Inflammatory macrophage treated with lipopolysaccharide for 1 hour (primary cell): ENCODE data around the gene CPN2.

Experiments
- DNase-seq, 2 donors: peaks; one replicate each; pipeline ENCODE4 v3.0.0-alpha.2; 2020 to 2022

Gene CPN2

DNA sequence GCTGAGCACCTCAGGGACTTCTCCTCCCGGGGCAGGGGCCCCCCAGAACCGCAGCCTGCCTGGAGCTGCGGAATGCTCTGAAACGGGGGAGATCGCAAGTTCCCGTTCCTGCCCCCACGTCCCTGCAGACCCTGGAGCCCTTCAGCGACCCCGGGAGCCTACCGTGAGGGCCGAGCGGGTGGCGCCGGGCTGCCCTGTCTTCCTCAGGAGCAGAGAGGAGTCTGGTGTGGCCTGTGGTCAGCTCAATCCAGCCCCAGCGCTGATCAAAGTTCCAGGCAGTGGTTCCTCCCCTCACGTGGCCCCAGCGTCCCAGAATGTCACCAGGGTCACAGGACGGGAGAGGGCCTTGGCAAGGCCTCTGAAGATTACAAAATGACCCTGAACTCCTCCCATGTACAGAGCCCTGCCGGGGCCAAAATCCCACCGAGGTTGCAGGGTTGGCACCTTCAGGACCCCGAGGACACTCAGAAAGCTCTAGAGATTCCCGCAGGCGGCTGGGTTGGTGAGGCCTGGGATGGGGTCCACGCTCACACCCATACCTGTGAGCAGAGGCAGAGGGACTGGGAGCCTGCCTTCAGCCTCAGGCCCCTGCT, at the start of gene CPN2:
Gene CPN2 (minus strand): TSS at position 249 of the 593 bp plus-strand sequence. CDS start 8,626 bp downstream, outside the sequence.
- DNase-seq = no peak

DNA sequence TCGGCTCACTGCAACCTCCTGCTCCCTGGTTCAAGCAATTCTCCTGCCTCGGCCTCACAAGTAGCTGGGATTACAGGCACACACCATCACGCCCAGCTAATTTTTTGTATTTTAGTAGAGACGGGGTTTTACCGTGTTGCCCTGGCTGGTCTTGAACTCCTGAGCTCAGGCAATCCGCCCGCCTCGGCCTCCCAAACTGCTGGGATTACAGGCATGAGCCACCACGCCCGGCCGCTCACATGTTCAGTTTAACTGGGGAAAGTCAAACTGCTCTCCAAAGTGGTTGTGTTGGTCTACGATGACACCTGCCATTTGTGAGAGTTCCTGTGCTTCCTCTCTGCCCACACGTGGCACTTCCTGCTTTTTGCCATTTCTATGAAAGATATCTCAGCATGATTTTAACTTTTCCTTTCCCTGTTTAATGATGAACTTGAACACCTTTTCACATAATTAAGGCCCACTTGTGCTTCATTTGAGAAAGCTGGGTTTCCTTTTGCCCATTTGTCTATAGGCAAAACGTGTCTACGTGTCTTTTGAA, 48.8 kb upstream of the CPN2 start:
- no peak for DNase-seq

GRCh38 chr3:194399166-194399565, 48.0 kb upstream of the CPN2 start, which contains the start of gene GP5:
TSS of gene GP5 (minus strand) at chr3:194399266. CDS start at chr3:194398282, 984 bp downstream.
- DNase-seq = no peak

GRCh38 chr3:194397757-194398312, 46.7 kb upstream of the CPN2 start:
- DNase-seq = no peak

DNA sequence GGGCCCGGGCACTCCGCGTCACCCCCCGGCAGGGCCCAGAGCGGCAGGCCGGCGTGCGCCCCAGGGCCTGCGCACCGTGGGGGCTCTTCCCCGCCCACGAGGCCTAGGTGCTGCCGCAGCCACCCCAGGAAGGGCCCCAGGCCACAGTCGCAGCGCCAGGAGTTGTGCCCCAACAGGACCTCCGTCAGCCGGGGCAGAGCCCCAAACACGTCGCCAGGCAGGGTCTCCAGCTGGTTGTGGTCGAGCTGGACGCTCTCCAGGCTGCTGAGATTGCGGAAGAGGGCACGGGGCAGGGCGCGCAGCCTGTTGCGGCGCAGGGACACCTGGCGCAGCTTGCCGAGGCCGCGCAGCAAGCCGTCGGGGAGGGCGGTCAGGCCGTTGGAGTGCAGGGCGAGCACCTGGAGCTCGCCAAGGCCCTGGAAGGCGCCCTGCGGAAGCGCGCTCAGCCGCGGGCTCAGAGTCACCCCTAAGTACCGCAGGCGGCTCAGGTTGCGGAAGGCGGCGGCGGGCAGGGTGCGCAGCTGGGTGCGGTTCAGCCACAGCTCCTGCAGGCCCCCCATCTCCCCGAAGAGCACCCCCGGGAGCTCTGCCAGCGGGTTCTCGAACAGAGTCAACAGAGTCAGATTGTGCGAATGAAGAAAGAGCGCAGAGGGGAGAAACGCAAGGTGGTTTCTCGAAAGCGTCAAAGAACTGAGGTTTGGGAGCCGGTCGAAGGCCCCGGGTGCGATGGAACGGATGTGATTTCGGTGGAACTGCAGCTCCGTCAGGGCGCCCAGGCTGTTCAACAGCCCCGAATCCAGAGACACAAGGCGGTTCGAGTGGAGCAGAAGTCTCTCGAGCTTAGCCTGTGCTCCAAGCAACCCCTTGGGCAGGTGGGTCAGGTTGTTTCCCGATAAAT, 46.0 kb upstream of the CPN2 start:
- DNase-seq = no peak

GRCh38 chr3:194396539-194396858, 45.4 kb upstream of the CPN2 start:
- no peak for DNase-seq

DNA sequence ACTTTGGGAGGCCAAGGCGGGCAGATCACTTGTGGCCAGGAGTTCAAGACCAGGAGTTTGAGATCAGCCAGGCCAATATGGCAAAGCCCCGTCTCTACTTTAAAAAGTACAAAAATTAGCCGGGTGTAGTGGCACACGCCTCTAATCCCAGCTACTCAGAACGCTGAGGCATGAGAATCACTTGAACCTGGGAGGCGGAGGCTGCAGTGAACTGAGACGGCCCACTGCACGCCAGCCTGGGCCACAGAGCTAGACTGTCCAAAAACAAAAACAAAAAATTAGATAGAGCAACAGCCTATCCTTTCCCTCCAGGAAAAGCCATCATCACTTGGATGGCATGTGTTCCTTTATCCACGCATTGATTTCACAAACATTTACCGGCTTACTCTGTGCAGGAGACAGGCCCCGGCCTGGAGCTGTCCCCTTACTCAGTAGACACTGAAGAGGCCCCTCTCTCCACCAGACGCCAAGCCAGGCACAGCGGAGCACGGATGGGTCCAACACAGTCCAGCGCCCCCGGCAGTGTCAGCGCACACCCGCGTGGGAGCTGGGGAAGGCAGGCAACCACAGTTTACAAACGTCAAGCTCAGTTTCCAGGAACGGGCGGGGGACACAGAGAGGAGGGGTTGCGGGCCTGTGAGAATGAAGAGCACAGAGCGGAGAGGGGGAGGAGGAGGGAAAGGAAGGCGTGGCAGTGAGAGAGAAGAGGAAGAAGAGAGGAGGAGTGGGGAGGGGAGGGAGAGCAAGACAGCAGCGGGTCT, 44.8 kb upstream of the CPN2 start:
- no peak for DNase-seq

DNA sequence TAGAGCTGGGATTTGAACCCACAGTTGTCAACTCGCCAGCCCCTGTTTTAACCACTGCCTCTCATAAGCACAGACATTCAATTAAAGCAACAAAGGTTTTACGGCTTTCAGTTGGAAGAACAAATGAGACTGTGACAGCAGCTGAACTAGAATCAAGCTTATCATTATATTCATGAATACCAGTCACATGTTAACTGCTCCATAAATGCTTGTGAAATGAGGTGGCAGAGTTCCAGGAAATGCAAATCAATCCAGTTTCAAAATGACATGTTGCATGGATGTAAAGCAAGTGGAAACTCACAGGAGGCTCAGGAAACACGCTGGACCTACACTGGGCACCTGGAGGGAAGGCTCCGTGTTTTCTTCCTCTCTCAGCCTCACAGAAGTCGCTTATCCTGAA, 44.1 kb upstream of the CPN2 start:
- DNase-seq = no peak

DNA sequence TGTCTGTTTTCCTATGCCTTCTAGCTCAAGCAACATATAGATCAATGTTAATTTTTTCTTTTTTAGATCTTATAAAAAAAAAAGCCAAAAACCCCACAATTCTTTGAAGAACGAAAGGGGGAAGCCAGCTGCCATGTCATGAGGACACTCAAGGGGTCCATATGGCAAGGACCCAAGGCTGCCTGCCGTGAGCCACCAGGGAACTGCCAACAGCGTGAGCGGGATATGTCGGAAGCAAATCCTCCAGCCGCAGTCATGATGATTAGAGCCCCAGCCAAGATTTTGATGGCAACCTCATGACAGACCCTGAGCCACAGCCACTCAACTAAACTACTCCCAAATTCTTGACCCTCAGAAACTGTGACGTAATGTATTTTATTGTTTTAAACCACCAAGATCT, 41.4 kb upstream of the CPN2 start:
- no peak for DNase-seq

GRCh38 chr3:194390835-194391234, 39.7 kb upstream of the CPN2 start:
- no peak for DNase-seq

GRCh38 chr3:194389269-194389668, 38.1 kb upstream of the CPN2 start:
- DNase-seq = no peak

GRCh38 chr3:194387926-194388418, 36.8 kb upstream of the CPN2 start:
- DNase-seq = no peak

DNA sequence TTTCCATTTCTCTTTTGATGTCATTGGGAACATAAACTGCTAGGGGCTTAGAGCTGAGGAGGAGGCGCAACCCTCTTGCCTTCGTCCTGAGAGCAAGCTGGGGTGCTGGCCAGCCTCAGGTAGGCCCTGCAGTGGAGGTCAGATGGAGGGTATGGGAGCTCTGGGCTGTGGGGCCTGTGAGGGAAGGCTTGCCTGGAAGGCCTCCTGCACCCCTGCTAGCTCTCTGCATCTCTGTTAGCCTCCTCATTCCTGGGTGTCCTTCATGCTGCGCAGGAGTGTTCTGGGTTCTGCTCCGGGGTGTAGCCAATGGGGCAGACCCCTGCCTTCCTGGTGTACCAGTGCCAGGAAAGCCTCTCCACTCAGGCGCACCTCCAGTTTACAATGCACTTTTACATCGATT, 36.1 kb upstream of the CPN2 start:
- no peak for DNase-seq

DNA sequence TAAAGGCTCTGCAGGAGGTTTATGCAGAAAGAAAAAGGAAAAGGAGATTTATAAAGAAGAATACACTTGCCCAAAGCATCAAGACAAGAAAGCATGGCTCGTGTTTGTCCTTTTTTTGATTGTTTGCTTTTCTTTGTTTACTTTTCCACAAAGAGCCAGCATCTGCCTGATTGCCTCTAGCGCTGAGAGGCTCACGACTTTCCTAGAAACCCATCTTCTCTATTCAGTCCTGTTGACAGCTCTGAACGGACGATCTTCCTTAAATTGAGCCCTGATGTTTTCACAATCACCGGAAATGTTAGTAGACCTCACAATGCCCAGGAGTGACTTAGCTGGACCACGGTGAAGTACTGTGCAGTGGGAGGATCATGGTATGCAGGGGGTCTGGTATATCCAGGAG, 35.5 kb upstream of the CPN2 start:
- no peak for DNase-seq

GRCh38 chr3:194386066-194386465, 34.9 kb upstream of the CPN2 start:
- DNase-seq = no peak

DNA sequence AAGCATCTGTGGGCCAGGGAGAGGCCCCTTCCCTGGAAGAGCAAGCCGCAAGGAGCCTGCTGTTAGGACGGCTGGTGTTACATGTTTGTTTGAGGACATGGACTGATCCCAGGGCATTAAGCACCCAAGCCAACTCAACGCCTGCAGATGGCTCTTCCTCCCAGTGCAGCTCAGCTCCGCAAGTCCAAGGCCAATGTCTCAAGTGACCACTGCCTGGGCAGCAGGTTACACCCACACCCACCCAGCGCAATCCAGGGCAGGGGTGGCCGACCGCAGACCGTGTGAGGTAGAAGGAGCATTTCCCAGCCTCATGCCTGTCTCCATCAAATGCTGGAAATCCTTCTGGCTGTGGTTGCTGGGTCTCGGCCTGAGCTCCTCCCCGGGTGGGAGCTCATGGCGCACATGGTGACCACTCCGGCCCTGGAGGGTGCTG, 33.5 kb upstream of the CPN2 start:
- DNase-seq = no peak

GRCh38 chr3:194384156-194384555, 33.0 kb upstream of the CPN2 start:
- no peak for DNase-seq

DNA sequence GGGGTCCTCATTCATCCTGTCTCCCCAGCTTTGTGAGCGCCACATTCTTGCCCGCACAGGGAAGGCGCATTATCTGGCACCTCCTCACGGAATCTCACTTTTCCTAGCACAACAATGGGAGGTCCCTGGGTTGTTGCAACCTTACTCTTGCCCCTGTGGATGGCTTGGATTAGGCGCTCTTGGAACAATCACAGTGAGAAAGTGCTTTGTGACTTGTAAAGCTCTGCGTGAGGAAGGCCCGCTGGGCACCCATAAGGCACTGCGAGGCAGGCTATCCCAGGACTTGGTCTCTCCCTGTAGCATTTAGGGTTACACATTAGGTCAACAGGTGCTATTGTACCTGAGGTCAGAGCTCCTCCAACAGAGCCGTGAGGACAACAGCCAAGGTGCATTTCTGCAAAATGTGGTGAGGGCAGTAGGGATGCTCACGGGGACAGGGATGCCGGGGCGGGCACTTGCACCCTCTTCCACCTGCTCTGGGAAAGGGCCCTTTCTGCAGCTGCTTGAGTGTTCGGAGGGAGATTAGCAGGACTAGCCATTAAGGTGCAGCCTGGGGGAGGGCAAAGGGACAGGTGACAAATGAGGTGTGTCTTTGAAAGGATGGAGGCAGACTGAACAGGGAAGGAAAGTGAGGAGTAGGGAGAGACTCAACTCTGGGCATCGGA, 32.3 kb upstream of the CPN2 start:
- no peak for DNase-seq

DNA sequence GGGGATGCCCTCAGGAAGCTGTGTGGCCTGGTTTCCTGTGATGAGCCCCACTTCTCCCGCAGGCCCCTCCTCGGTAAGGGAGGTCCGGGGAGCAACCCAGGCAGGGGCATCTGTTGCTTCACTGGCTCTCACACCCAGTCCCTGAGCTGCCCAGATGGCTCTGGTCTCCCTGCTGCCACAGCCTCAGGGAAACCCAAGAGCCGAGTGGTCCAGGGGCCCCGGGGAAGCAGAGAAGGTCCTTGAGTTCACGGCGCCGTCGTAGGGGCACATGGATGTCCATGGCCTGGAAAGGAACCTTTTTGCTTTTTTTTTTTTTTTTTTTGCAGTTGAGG, 31.7 kb upstream of the CPN2 start:
- DNase-seq = no peak

DNA sequence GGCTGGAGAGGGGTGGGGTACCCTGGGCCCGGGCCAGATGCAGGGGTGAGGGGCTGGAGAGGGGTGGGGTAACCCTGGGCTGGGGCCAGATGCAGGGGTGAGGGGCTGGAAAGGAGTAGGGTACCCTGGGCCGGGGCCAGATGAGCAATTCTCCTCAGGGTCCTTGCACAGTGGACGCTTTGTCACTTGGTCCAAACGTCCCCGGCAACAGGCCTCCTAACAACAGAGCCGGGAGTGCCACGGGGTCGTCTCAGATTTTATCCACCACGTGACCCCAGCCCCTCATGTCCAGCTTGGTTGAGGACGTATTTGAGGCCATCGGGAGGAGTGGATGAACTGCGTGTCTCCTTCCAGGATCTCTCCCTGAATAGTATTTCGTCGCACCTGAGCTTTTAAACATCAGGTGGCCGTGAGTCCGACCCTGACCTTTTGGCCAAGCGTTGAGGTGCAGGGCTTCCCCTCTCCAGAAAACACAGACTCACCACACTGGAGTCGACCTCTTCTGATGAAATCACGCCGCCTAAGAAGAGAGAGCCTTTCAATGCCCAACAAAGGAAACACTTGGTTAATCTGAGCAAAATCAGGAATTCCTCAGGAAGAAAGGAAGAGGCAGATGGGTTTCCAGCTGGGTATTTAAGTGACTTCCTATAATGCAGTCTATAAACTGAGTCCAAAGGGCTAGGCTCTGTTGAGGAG, 31.2 kb upstream of the CPN2 start:
- no peak for DNase-seq

- no peak for DNase-seq
These were observed 30.3 kb upstream of the CPN2 start for GRCh38 chr3:194381460-194381875.

DNA sequence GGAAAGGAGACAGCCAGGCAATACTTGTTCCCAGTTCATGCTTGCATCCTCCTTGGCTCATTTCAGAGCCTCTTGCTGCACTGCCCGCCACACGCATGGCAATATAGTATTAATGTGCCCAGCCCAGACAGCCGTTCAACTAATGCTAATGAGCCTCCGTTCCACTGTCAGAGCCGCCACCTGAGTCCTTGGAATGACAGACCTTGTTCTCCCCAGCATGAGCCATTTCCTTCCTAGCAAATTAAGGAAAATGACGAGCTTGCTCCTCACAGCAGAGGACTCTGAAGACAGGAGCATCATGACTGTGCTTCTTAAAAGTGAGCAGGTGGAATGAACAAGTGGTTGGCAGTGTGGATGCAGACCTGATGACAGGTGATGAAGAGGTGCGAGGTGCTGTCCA, 29.2 kb upstream of the CPN2 start:
- no peak for DNase-seq
